PC-9 (cell line): Measurements from ENCODE around the gene ZNF641. TPM values are rescaled to one million over a fixed set of nuclear protein-coding genes. Genes with fewer than 3 reads are reported as not detected.

Source experiments
- BruUV-seq: library from RNA; stranded (reverse); fragments of 400-500 nt; replicated peaks from 2 replicates; lab custom pipeline; 2021; lab: Mats Ljungman, UMichigan
- CTCF ChIA-PET: fragments of 300-600 bp; sonication (Branson Sonifier 250); formaldehyde crosslinking; loops from one replicate; lab custom pipeline; 2022; ENCODE audit warnings: antibody characterized with exemption; lab: Charles Lee
- POLR2A ChIA-PET: fragments of 300-600 bp; sonication (Branson Sonifier 250); formaldehyde crosslinking; loops from one replicate; lab custom pipeline; 2022; ENCODE audit warnings: antibody characterized with exemption; ENCODE audit not compliant: unreplicated experiment; lab: Charles Lee
- DNase-seq, 2 experiments: peaks; one replicate each; pipeline versions ENCODE4 v3.0.0 to v3.0.0-alpha.2; 2015 to 2022; ENCODE audit warnings: mixed read lengths in 1 of 2
- H2AFZ ChIP-seq: fragments of 200-600 bp; sonication (generic); 2 replicates; pipeline ENCODE4 v1.8.1; 2017; ENCODE audit warnings: antibody characterized with exemption
- H3F3A ChIP-seq: fragments of 200-600 bp; sonication (generic); 2 replicates; pipeline ENCODE4 v1.8.1; 2017; ENCODE audit warnings: antibody characterized with exemption, mild to moderate bottlenecking, low read depth; ENCODE audit not compliant: insufficient read depth
- H3K27ac ChIP-seq: fragments of 200-600 bp; sonication (generic); 2 replicates; pipeline ENCODE4 v1.6.1; 2016; ENCODE audit warnings: mixed run types
- H3K27me3 ChIP-seq: fragments of 200-600 bp; sonication (generic); 2 replicates; pipeline ENCODE4 v1.6.1; 2016; ENCODE audit warnings: low read depth, mixed run types; ENCODE audit not compliant: insufficient read depth
- H3K36me3 ChIP-seq: fragments of 200-600 bp; sonication (generic); 2 replicates; pipeline ENCODE4 v1.6.1; 2016; ENCODE audit warnings: low read depth, mixed run types
- H3K4me1 ChIP-seq: fragments of 200-600 bp; sonication (generic); replicated peaks from 2 replicates; pipeline ENCODE4 v1.6.1; 2016; ENCODE audit warnings: mixed run types; ENCODE audit not compliant: insufficient read depth
- H3K4me2 ChIP-seq: fragments of 200-600 bp; sonication (generic); 2 replicates; pipeline ENCODE4 v1.6.1; 2017; ENCODE audit warnings: mixed run types
- H3K4me3 ChIP-seq: fragments of 200-600 bp; sonication (generic); 2 replicates; pipeline ENCODE4 v1.6.1; 2016; ENCODE audit warnings: mixed run types
- H3K79me2 ChIP-seq: fragments of 200-600 bp; sonication (generic); 2 replicates; pipeline ENCODE4 v1.6.1; 2017; ENCODE audit warnings: low read depth, mixed run types
- H3K9me2 ChIP-seq: fragments of 200-600 bp; sonication (generic); 2 replicates; pipeline ENCODE4 v1.8.1; 2017; ENCODE audit warnings: mild to moderate bottlenecking; ENCODE audit not compliant: insufficient read depth
- H3K9me3 ChIP-seq: fragments of 200-600 bp; sonication (generic); 2 replicates; pipeline ENCODE4 v1.8.1; 2016; ENCODE audit warnings: low read depth; ENCODE audit not compliant: insufficient read depth
- H4K20me1 ChIP-seq: fragments of 200-600 bp; sonication (generic); 2 replicates; pipeline ENCODE4 v1.8.1; 2017; ENCODE audit not compliant: insufficient read depth
- EZH2 ChIP-seq: fragments of 200-600 bp; sonication (generic); IDR thresholded peaks from 2 replicates; pipeline ENCODE4 v1.8.0; 2017; ENCODE audit warnings: antibody characterized with exemption, low read depth
- intact Hi-C: fragments of 100-400 bp; cut with micrococcal nuclease; formaldehyde crosslinking; loops from one replicate; pipeline ENCODE4 v1.10.0; 2022; ENCODE audit not compliant: unreplicated experiment
- total RNA-seq: library from RNA; stranded (reverse); gene quantifications from 2 replicates; pipeline ENCODE4 v1.2.3, GENCODE V29; 2021
- TF ChIP-seq, protein P1 (sequence below): fragments of 200-600 bp; sonication (generic); conservative IDR thresholded peaks from 2 replicates; pipeline ENCODE4 v1.6.1; 2017; ENCODE audit warnings: mixed run types, antibody characterized with exemption, mild to moderate bottlenecking, moderate library complexity

Gene ZNF641
- total RNA-seq, 1 experiment from 2014 or later = 1.4 TPM

DNA sequence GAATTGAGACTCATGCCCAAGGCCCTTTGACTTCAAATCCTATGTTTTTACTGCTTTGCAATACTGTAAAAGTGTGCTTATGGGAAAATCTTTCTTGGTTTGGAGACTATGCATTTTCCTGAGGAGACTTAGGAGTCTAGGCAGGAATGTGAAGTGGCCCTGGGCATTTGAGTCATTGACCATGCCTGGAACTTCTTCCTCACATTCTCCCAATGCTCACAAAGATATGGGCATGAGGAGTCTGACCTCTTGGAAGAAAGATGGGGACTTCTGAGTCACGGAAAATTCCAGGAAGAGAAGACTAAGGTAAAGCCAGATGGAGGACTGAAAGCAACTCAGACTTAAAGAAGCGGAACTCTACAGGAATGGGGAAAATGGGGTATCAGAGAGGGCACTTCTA is 38.2 kb upstream of the ZNF641 start:
- TF ChIP-seq EZH2 = no peak
- TF ChIP-seq, protein P1, sequence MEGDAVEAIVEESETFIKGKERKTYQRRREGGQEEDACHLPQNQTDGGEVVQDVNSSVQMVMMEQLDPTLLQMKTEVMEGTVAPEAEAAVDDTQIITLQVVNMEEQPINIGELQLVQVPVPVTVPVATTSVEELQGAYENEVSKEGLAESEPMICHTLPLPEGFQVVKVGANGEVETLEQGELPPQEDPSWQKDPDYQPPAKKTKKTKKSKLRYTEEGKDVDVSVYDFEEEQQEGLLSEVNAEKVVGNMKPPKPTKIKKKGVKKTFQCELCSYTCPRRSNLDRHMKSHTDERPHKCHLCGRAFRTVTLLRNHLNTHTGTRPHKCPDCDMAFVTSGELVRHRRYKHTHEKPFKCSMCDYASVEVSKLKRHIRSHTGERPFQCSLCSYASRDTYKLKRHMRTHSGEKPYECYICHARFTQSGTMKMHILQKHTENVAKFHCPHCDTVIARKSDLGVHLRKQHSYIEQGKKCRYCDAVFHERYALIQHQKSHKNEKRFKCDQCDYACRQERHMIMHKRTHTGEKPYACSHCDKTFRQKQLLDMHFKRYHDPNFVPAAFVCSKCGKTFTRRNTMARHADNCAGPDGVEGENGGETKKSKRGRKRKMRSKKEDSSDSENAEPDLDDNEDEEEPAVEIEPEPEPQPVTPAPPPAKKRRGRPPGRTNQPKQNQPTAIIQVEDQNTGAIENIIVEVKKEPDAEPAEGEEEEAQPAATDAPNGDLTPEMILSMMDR = no peak
- intact Hi-C loops = no loop called here
- Histone ChIP-seq H4K20me1 (no peaks in the 10 kb centered on the region), H3K9me3 (no peaks in the 10 kb centered on the region), H3K4me2 (no peak overlapping the region), H3K9me2 (no peaks in the 10 kb centered on the region), H3K27me3 (peaks cover 50% of the 10 kb centered on the region; the same call in 1 of the 2 replicates), H3K27ac (no peak overlapping the region), H3K4me3 (no peak overlapping the region), H2AFZ (no peak overlapping the region), H3F3A (no peaks in the 10 kb centered on the region), H3K79me2 (no peaks in the 10 kb centered on the region), H3K36me3 (no peaks in the 10 kb centered on the region), H3K4me1 (no peaks in the 10 kb centered on the region)
- CTCF ChIA-PET = no interaction called here
- POLR2A ChIA-PET = no interaction called here
- no TSS peak for BruUV-seq
- no peak for DNase-seq

DNA sequence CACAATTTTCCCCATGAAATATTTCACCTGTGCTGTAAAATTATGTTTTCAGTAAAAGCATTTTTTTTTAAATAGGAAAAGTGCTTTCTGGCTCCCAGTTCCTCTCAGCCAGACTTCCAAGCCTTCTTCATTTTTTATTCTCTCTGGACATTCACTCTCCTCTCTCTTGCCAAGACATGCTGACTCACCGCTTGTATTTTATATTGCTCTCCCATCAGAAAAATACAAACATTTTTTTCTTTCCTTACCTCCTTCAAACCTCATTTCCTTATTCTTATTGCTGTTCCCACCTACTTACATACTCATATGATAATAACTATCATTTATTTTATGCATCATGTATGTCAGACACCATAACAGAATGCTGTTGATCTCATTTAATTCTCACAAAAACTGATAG is 37.7 kb upstream of the ZNF641 start:
- Histone ChIP-seq H3K79me2 (no peaks in the 10 kb centered on the region), H3F3A (no peaks in the 10 kb centered on the region), H2AFZ (no peak overlapping the region), H3K4me1 (no peaks in the 10 kb centered on the region), H3K4me2 (no peak overlapping the region), H3K27ac (no peak overlapping the region), H3K27me3 (peaks cover 48% of the 10 kb centered on the region; the same call in 1 of the 2 replicates), H3K4me3 (no peak overlapping the region), H3K9me2 (no peaks in the 10 kb centered on the region), H3K9me3 (no peaks in the 10 kb centered on the region), H4K20me1 (no peaks in the 10 kb centered on the region), H3K36me3 (no peaks in the 10 kb centered on the region)
- ChIA-PET CTCF (no interaction called here), POLR2A (no interaction called here)
- no peak for DNase-seq
- no TSS peak for BruUV-seq
- no peak for TF ChIP-seq EZH2
- intact Hi-C loops = no loop called here

DNA sequence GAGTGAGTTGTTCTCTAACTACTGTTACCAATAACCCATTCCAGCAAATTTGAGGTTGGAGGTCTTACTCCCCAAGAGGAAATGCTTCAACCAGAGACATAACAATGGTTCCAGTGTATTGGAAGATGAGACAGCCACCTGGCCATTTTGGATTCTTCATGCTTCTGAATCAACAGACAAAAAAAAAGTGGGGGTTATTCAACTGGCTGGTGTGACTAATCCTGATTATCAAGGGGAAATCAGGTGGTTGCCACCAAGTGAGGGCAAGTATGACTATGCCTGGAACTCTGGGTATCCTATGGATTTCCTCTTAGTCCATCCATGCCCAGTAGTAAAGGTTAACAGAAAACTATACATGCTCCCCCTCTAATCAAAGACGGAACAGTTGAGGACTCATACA is 29.9 kb upstream of the ZNF641 start:
- no peaks in the 10 kb centered on the region for H3K9me3 ChIP-seq
- no peak overlapping the region for H3K4me3 ChIP-seq
- no peaks in the 10 kb centered on the region for H3K9me2 ChIP-seq
- ChIA-PET CTCF (no interaction called here), POLR2A (no interaction called here)
- H3F3A ChIP-seq = no peaks in the 10 kb centered on the region
- no peak overlapping the region for H3K27ac ChIP-seq
- no peaks in the 10 kb centered on the region for H3K36me3 ChIP-seq
- no peak overlapping the region for H3K4me2 ChIP-seq
- no peak for TF ChIP-seq EZH2
- TF ChIP-seq, protein P1 = no peak
- H3K4me1 ChIP-seq = no peaks in the 10 kb centered on the region
- BruUV-seq = no TSS peak
- no peak for DNase-seq
- peaks cover 39% of the 10 kb centered on the region for H3K27me3 ChIP-seq
- no peak overlapping the region for H2AFZ ChIP-seq
- intact Hi-C loops = no loop called here
- H3K79me2 ChIP-seq = no peaks in the 10 kb centered on the region
- no peaks in the 10 kb centered on the region for H4K20me1 ChIP-seq

DNA sequence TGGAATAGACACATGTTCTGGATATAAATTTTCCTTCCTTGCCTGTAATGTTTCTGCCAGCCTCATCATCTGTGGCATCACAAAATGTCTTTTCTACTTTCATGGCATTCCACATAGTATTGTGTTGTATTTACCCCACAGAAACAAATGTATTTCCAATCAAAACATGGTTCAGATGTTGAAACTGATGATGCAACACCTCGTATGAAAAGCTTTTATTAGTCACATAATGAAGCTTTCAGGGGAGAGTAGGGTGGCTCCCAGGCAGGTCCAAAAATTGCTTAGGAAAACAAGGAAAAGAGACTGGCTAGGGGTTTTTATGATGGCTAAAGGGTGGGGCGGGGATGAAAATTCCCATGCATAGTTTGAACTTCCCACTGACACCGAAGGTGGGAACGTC is 29.1 kb upstream of the ZNF641 start:
- Histone ChIP-seq H3K27ac (no peak overlapping the region), H3K4me2 (no peak overlapping the region), H3K4me1 (no peaks in the 10 kb centered on the region), H3F3A (no peaks in the 10 kb centered on the region), H3K79me2 (no peaks in the 10 kb centered on the region), H3K9me2 (no peaks in the 10 kb centered on the region), H4K20me1 (no peaks in the 10 kb centered on the region), H3K4me3 (no peak overlapping the region), H3K27me3 (peaks cover 33% of the 10 kb centered on the region), H2AFZ (no peak overlapping the region), H3K9me3 (no peaks in the 10 kb centered on the region), H3K36me3 (no peaks in the 10 kb centered on the region)
- BruUV-seq = no TSS peak
- no peak for TF ChIP-seq EZH2
- TF ChIP-seq, protein P1 = no peak
- intact Hi-C loops = no loop called here
- no peak for DNase-seq
- CTCF ChIA-PET = no interaction called here
- POLR2A ChIA-PET = no interaction called here
